Naive thymus-derived CD4-positive, alpha-beta T cell (primary cell): ENCODE measurements around the gene ATG4D. TPM values are rescaled to one million over a fixed set of nuclear protein-coding genes. Genes with fewer than 3 reads are reported as not detected.
A peak's percentile ranks its signal among the peaks of the same experiment; 100 is the strongest.

ENCODE experiments used
- ATAC-seq: fragments of 150-1000 bp; cut with Tn5 transposase; 2 replicates; pipeline ENCODE4 v1.10.0; 2021; ENCODE audit warnings: mild to moderate bottlenecking, moderate library complexity
- CTCF ChIA-PET: fragments of 350-600 bp; sonication (Branson Sonifier 250); formaldehyde crosslinking; loops from one replicate; lab custom pipeline; 2021; ENCODE audit warnings: antibody characterized with exemption; lab: Charles Lee
- POLR2A ChIA-PET: fragments of 350-600 bp; sonication (Branson Sonifier 250); formaldehyde crosslinking; loops from one replicate; lab custom pipeline; 2021; ENCODE audit warnings: antibody characterized with exemption, inconsistent platforms; lab: Charles Lee
- DNase-seq, 9 donors: peaks; one replicate each; pipeline versions ENCODE4 v3.0.0 to v3.0.0-alpha.2; 2020 to 2022; ENCODE audit warnings: mixed read lengths in 1 of 9
- H3K27ac ChIP-seq: one replicate; pipeline ENCODE4 v1.7.0; 2013; ENCODE audit warnings: mild to moderate bottlenecking, low read depth, low read length, moderate library complexity
- H3K27me3 ChIP-seq, 2 donors: one replicate each; pipeline ENCODE4 v1.7.0; 2013; ENCODE audit warnings: low read length in 2 of 2, mild to moderate bottlenecking in 2 of 2, moderate library complexity in 2 of 2; ENCODE audit not compliant: control insufficient read depth in 2 of 2, insufficient read depth in 2 of 2
- H3K36me3 ChIP-seq, 3 experiments: 1 replicate in 2 of 3; 2 replicates in 1 of 3; pipeline ENCODE4 v1.7.0; 2013; ENCODE audit warnings: low read length in 3 of 3, mild to moderate bottlenecking in 3 of 3, moderate library complexity in 1 of 3; ENCODE audit not compliant: insufficient read depth in 3 of 3, control insufficient read depth in 2 of 3
- H3K4me1 ChIP-seq, 2 donors: one replicate each; pipeline ENCODE4 v1.7.0; 2013; ENCODE audit warnings: low read length in 2 of 2, mild to moderate bottlenecking in 2 of 2, moderate library complexity in 1 of 2; ENCODE audit not compliant: control insufficient read depth in 2 of 2, insufficient read depth in 2 of 2
- H3K4me3 ChIP-seq: 2 replicates; pipeline ENCODE4 v1.7.0; 2013; ENCODE audit warnings: mild to moderate bottlenecking, low read length
- H3K9me3 ChIP-seq, 3 experiments: 1 replicate in 2 of 3; 2 replicates in 1 of 3; pipeline ENCODE4 v1.7.0; 2013; ENCODE audit warnings: low read length in 3 of 3; ENCODE audit not compliant: control insufficient read depth in 2 of 3
- H3K27ac Mint-ChIP-seq, 9 donors: one replicate each; pipeline ENCODE4 v1.8.0; 2020 to 2022; ENCODE audit warnings: mixed read lengths in 9 of 9, mild to moderate bottlenecking in 8 of 9, moderate library complexity in 5 of 9, inconsistent platforms in 2 of 9
- H3K27me3 Mint-ChIP-seq, 5 donors: one replicate each; pipeline ENCODE4 v1.8.0; 2021 to 2022; ENCODE audit warnings: mixed read lengths in 5 of 5, mild to moderate bottlenecking in 1 of 5
- H3K36me3 Mint-ChIP-seq, 5 donors: one replicate each; pipeline ENCODE4 v1.8.0; 2020 to 2022; ENCODE audit warnings: mixed read lengths in 5 of 5, mild to moderate bottlenecking in 3 of 5, inconsistent platforms in 1 of 5
- H3K4me1 Mint-ChIP-seq, 7 donors: one replicate each; pipeline ENCODE4 v1.8.0; 2020 to 2022; ENCODE audit warnings: mixed read lengths in 7 of 7, mild to moderate bottlenecking in 3 of 7, inconsistent platforms in 1 of 7
- H3K4me3 Mint-ChIP-seq, 10 donors: one replicate each; pipeline ENCODE4 v1.8.0; 2020 to 2022; ENCODE audit warnings: mild to moderate bottlenecking in 10 of 10, mixed read lengths in 10 of 10, moderate library complexity in 6 of 10, inconsistent platforms in 2 of 10
- H3K9me3 Mint-ChIP-seq, 11 donors: one replicate each; pipeline ENCODE4 v1.8.0; 2020 to 2022; ENCODE audit warnings: mixed read lengths in 11 of 11, mild to moderate bottlenecking in 4 of 11, inconsistent platforms in 1 of 11, moderate library complexity in 1 of 11
- intact Hi-C, 2 donors: fragments of 100-400 bp; cut with micrococcal nuclease; formaldehyde crosslinking; loops; one replicate each; pipeline ENCODE4 v1.15.1; 2023
- polyA plus RNA-seq, 2 donors: library from polyadenylated mRNA; unstranded; fragments of 300-500 nt; fragmentation: Illumina TruSeq; gene quantifications; one replicate each; pipeline ENCODE4 v1.2.3, GENCODE V29; 2021
- total RNA-seq, 6 experiments: library from RNA in 5 of 6; stranded (reverse) in 5 of 6; gene quantifications; 1 replicate in 5 of 6; 2 replicates in 1 of 6; pipeline ENCODE4 v1.2.3 and lab custom pipeline; 2021 to 2026

Gene ATG4D
- total and polyA plus RNA-seq, 7 experiments from 2014 or later, result 12.9 to 70.3 (median 42.3) TPM

DNA sequence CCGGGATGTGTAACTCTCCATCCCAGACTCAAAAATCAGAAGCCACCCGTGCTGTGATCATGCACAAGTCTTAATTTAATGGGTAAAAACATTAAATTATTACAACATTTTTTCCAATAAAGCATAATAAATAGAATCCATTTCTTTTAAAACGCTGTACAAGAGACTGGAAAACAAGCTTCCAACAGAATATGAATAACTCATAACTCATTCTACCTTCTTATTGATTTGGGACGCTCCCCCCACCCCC lies 22.6 kb downstream of the ATG4D start:
- H3K27ac ChIP-seq, result peak overlapping the region; percentile 92
- H3K4me3 Mint-ChIP-seq, result peak overlapping the region; percentile 92 to 100 (median 97)
- H3K27ac Mint-ChIP-seq, result peak overlapping the region; percentile 94 to 99 (median 96)
- peaks cover 28 to 54% (median 44%) of the 10 kb centered on the region in 7 donors for H3K4me1 Mint-ChIP-seq
- peaks cover 0 to 32% (median 5%) of the 10 kb centered on the region in 5 donors for H3K36me3 Mint-ChIP-seq
- H3K27me3 ChIP-seq, result no peaks in the 10 kb centered on the region
- peaks cover 0 to 21% (median 0%) of the 10 kb centered on the region in 3 experiments for H3K36me3 ChIP-seq
- no peaks in the 10 kb centered on the region for H3K9me3 ChIP-seq
- ChIA-PET POLR2A (interaction anchor here (0.5 to 12.8 kb wide), 10 partner anchors 13 to 773 kb away, joined by 3 to 126 read pairs (median 4); partner anchors contain the start of genes ATG4D and S1PR5), CTCF (interaction anchor here (0.5 to 1.8 kb wide), 3 partner anchors 24 to 388 kb away, joined by 3 to 9 read pairs (median 4); no protein-coding TSS in a partner anchor)
- H3K4me3 ChIP-seq, result peak overlapping the region; percentile 84
- H3K27me3 Mint-ChIP-seq, result peaks cover 0 to 5% (median 0%) of the 10 kb centered on the region in 5 donors
- peaks cover 0 to 9% (median 0%) of the 10 kb centered on the region in 11 donors for H3K9me3 Mint-ChIP-seq
- DNase-seq (no peak), ATAC-seq (no peak)
- intact Hi-C loops, result loop anchor here (1.0 to 10.0 kb wide), 14 partner anchors 12 to 749 kb away; partner anchors contain the start of genes ILF3 (in 2 of the 2), ANGPTL6 (in 1 of the 2), ATG4D (in 1 of the 2) and CARM1 (in 1 of the 2)
- H3K4me1 ChIP-seq, result peaks cover 26 to 28% of the 10 kb centered on the region in 2 donors

DNA sequence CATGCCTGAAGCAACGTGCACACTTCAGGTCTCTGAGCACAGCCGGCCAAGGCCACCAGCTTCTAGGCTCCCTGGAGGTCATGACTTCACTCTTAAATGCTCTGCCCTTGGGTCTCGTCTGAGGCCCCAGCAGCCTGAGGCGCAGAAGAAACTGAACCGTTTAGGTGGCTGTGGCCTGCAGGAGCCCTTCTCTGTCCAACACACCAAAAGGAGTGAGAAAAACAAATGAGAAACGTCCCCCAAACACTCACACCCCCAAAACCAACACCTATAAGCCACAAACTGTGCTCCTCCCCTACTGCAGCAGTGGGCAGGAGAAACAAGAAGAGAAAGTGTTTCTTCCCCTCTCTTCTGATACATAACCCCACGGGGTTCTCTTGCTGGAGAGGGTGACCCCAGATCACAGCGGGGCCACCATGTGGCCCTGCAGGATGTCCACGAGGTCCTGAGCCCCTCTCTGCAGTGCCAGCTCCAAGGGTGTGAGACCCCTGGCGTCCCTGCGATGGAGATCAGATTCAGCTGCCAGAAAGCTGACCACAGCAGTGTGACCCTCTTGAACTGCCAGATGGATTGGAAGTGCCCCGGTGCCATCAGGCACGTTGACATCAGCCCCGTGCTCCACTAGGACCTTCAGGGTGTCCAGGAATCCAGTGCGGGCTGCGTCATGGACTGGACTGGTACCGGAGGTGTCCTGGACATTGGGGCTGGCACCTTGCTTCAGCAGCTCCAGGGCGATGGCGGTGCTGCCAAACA lies 23.1 kb downstream of the ATG4D start:
- peaks cover 0 to 29% (median 5%) of the 10 kb centered on the region in 5 donors for H3K36me3 Mint-ChIP-seq
- Histone ChIP-seq H3K36me3 (peaks cover 0 to 16% (median 0%) of the 10 kb centered on the region in 3 experiments), H3K27ac (peak overlapping the region; percentile 92), H3K9me3 (no peaks in the 10 kb centered on the region), H3K4me1 (peaks cover 26 to 28% of the 10 kb centered on the region in 2 donors), H3K27me3 (no peaks in the 10 kb centered on the region), H3K4me3 (peak overlapping the region; percentile 84)
- peaks cover 0 to 5% (median 0%) of the 10 kb centered on the region in 5 donors for H3K27me3 Mint-ChIP-seq
- peaks cover 0 to 9% (median 0%) of the 10 kb centered on the region in 11 donors for H3K9me3 Mint-ChIP-seq
- H3K27ac Mint-ChIP-seq, result peak overlapping the region; percentile 94 to 99 (median 96)
- no peak for ATAC-seq
- peaks cover 28 to 50% (median 41%) of the 10 kb centered on the region in 7 donors for H3K4me1 Mint-ChIP-seq
- DNase-seq, result peak in 8 of 9 donors; percentile 43 to 60 (median 58)
- ChIA-PET POLR2A (interaction anchor here (0.5 to 12.8 kb wide), 14 partner anchors 13 to 1713 kb away, joined by 3 to 126 read pairs (median 4); partner anchors contain the start of genes ATG4D, KEAP1 and S1PR5), CTCF (interaction anchor here (1.1 to 1.8 kb wide), 3 partner anchors 25 to 36 kb away, joined by 3 to 9 read pairs (median 6); no protein-coding TSS in a partner anchor)
- intact Hi-C loops, result loop anchor here (1.0 to 10.0 kb wide), 14 partner anchors 13 to 750 kb away; partner anchors contain the start of genes ILF3 (in 2 of the 2), ANGPTL6 (in 1 of the 2), ATG4D (in 1 of the 2) and CARM1 (in 1 of the 2)
- peak overlapping the region; percentile 92 to 100 (median 97) for H3K4me3 Mint-ChIP-seq

DNA sequence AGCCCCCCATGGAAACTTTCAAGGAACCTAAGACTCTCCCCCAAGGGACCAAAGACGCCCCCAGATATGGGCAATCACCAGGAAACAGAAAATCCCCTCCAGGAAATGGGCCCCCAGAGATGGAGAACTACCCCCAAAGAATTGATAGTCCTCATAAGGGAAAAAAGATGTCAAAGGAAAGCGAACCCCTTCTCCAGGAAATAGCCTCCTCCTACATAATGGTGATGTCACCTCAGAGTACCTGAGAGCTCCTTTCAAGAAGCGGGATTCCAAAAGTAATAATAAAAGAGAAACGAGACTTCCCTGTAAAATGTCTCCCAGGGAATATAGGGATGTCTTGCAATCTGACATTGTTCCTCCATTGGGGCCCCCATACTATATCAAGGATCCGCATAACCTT lies 24.0 kb downstream of the ATG4D start:
- peaks cover 28 to 29% of the 10 kb centered on the region in 2 donors for H3K4me1 ChIP-seq
- intact Hi-C loops, result loop anchor here (2.0 to 10.0 kb wide), 13 partner anchors 127 to 750 kb away; partner anchors contain the start of genes ANGPTL6 (in 1 of the 2), CARM1 (in 1 of the 2), FBXL12 (in 1 of the 2) and ICAM1 (in 1 of the 2)
- ATAC-seq (no peak), DNase-seq (peak in 1 of 9 donors; percentile 30)
- CTCF ChIA-PET, result interaction anchor here (0.7 to 1.4 kb wide), 4 partner anchors 13 to 192 kb away, joined by 3 to 6 read pairs (median 3); no protein-coding TSS in a partner anchor
- peaks cover 0 to 11% (median 0%) of the 10 kb centered on the region in 3 experiments for H3K36me3 ChIP-seq
- H3K9me3 ChIP-seq, result no peaks in the 10 kb centered on the region
- Mint-ChIP-seq H3K27me3 (peaks cover 0 to 5% (median 0%) of the 10 kb centered on the region in 5 donors), H3K27ac (peak overlapping the region; percentile 94 to 99 (median 96)), H3K4me1 (peaks cover 34 to 54% (median 46%) of the 10 kb centered on the region in 7 donors), H3K4me3 (peak overlapping the region; percentile 92 to 100 (median 97)), H3K9me3 (peaks cover 0 to 9% (median 0%) of the 10 kb centered on the region in 11 donors), H3K36me3 (peaks cover 0 to 29% (median 5%) of the 10 kb centered on the region in 5 donors)
- peak overlapping the region; percentile 84 for H3K4me3 ChIP-seq
- no peaks in the 10 kb centered on the region for H3K27me3 ChIP-seq
- POLR2A ChIA-PET, result interaction anchor here (0.6 to 12.8 kb wide), 7 partner anchors 14 to 1712 kb away, joined by 3 to 126 read pairs (median 6); partner anchors contain the start of genes ATG4D and KEAP1
- peak overlapping the region; percentile 92 for H3K27ac ChIP-seq

DNA sequence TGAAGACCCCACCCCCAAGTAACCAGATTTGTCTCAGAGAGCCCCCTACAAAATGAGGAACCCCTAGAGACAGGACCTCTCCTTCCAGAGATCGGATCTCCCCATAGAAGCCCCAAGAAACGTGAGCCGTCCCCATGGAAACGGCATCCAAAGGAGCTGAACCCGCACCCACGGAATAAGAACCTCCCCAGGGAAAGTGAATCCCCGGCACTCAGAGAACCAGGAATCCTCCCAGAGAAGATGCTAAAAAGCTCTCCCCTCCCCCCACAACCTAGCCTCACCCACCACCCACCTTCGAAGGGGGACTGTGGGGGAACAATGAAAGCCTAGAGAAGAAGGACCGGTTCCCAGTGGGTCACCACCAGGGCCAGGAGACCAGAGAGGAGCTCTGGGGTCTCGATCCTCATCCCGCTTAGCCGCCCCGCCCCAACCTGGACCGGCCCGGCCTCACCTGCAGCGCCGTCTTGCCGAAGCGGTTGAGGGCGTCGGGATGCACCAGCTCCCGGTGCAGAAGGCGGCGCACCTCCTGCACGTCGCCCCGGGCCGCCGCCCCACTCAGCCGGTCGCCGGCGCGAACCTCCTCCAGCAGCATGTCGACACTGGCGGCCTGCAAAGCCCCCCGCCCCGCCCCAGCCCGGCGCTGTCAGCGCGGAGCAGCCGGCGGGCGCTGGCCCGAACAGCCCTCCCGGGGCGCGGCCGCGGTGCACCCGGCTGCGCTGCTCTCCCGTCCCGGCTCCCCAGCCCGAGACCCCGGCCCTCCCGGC lies 24.5 kb downstream of the ATG4D start:
- ChIA-PET CTCF (interaction anchor here (0.6 to 1.4 kb wide), 4 partner anchors 13 to 191 kb away, joined by 3 to 6 read pairs (median 3); no protein-coding TSS in a partner anchor), POLR2A (interaction anchor here (0.6 to 12.8 kb wide), 8 partner anchors 14 to 192 kb away, joined by 3 to 126 read pairs (median 6); partner anchors contain the start of genes ATG4D and KEAP1)
- Histone ChIP-seq H3K4me3 (peak overlapping the region; percentile 84), H3K27me3 (no peaks in the 10 kb centered on the region), H3K27ac (peak overlapping the region; percentile 92), H3K9me3 (no peaks in the 10 kb centered on the region), H3K36me3 (peaks cover 0 to 10% (median 0%) of the 10 kb centered on the region in 3 experiments), H3K4me1 (peaks cover 28 to 29% of the 10 kb centered on the region in 2 donors)
- peaks cover 0 to 9% (median 0%) of the 10 kb centered on the region in 11 donors for H3K9me3 Mint-ChIP-seq
- intact Hi-C loops, result loop anchor here (2.0 to 10.0 kb wide), 13 partner anchors 127 to 751 kb away; partner anchors contain the start of genes ANGPTL6 (in 1 of the 2), CARM1 (in 1 of the 2), FBXL12 (in 1 of the 2) and ICAM1 (in 1 of the 2)
- H3K27me3 Mint-ChIP-seq, result peaks cover 0 to 5% (median 0%) of the 10 kb centered on the region in 5 donors
- DNase-seq (peak in 4 of 9 donors; percentile 6 to 64 (median 25)), ATAC-seq (peak; percentile 10)
- peak overlapping the region; percentile 92 to 100 (median 97) for H3K4me3 Mint-ChIP-seq
- peaks cover 34 to 54% (median 44%) of the 10 kb centered on the region in 7 donors for H3K4me1 Mint-ChIP-seq
- peak overlapping the region; percentile 94 to 99 (median 96) for H3K27ac Mint-ChIP-seq
- H3K36me3 Mint-ChIP-seq, result peaks cover 0 to 29% (median 5%) of the 10 kb centered on the region in 5 donors

DNA sequence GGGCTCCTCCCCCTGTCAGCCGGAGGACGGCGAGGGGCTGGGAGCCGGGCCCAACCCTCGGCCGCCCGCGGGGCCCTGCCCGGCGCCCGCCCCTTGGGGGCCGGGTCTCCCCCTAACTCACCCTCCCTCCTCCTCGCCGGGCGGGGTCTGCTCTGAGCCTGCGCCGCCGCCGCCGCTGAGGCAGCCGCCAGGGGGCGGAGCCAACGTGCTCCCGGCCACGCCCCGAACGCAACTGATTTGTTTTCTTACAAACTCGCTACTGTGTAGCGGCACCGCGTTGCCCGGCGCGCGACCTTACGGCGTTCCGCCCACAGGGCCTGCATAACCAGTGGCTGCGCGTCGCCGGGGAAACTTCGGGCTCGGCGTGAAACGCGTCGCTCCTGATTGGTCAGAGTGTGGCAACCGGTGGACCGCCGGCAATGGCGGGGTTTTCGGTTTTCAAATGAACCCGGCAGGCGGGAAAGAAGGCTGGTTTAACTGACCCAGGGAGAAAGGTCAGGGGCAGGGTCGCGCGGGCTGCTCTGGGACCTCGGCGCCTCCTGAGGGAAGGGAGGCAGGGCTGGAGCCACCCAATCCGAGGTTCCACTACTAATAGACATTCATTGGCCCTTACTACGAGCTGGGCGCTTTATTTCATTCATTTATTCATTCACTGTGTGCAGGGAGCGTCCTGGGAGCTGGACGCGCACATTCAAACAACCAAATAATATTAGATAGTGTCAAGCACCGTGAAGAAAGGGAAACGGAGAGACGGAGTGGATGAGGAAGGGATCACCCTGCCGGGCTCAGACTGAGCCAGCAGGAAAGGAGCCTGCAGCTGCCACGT lies 25.3 kb downstream of the ATG4D start, which contains the start of gene CDKN2D:
CDKN2D (minus strand) TSS at position 154 of the 826 bp plus-strand sequence. CDS start 326 bp downstream, outside the sequence.
- ChIA-PET POLR2A (interaction anchor here (0.6 to 12.8 kb wide), 6 partner anchors 15 to 191 kb away, joined by 3 to 126 read pairs (median 16); partner anchors contain the start of gene ATG4D), CTCF (interaction anchor here (0.5 to 1.9 kb wide), 4 partner anchors 26 to 148 kb away, joined by 3 to 7 read pairs (median 4); partner anchors contain the start of gene DNM2)
- Mint-ChIP-seq H3K27ac (peak within 1 kb of the TSS; percentile 94 to 99 (median 97)), H3K4me1 (peaks cover 34 to 54% (median 44%) of the 10 kb centered on the region in 7 donors), H3K27me3 (peaks cover 0 to 5% (median 0%) of the 10 kb centered on the region in 5 donors), H3K9me3 (peaks cover 0 to 9% (median 0%) of the 10 kb centered on the region in 11 donors), H3K36me3 (peaks cover 0 to 29% (median 5%) of the 10 kb centered on the region in 5 donors), H3K4me3 (peak within 1 kb of the TSS; percentile 92 to 100 (median 97))
- Histone ChIP-seq H3K27me3 (no peaks in the 10 kb centered on the region), H3K4me1 (peaks cover 28 to 29% of the 10 kb centered on the region in 2 donors), H3K4me3 (peak within 1 kb of the TSS; percentile 84), H3K27ac (peak within 1 kb of the TSS; percentile 92), H3K36me3 (peaks cover 0 to 10% (median 0%) of the 10 kb centered on the region in 3 experiments), H3K9me3 (no peaks in the 10 kb centered on the region)
- DNase-seq (peak; percentile 99 to 100 (median 99)), ATAC-seq (peak; percentile 85)
- intact Hi-C loops, result loop anchor here (1.0 to 10.0 kb wide), 20 partner anchors 26 to 752 kb away; partner anchors contain the start of genes RAVER1 (in 2 of the 2), ANGPTL6 (in 1 of the 2), ATG4D (in 1 of the 2) and CARM1 (in 1 of the 2)
